Prostate gland (tissue), 2 donors: Measurements from ENCODE around the gene ARFRP1. TPM values are rescaled to one million over a fixed set of nuclear protein-coding genes. Genes with fewer than 3 reads are reported as not detected.

Experiments
- DNase-seq: peaks from one replicate; pipeline ENCODE4 v3.0.0-alpha.2; 2019; ENCODE audit warnings: low spot score
- H3K27ac ChIP-seq, 2 donors: fragments of 200-600 bp; sonication (generic); 2 replicates each; pipeline ENCODE4 v1.5.1; 2017 to 2019
- H3K27me3 ChIP-seq: fragments of 200-600 bp; sonication (generic); replicated peaks from 2 replicates; pipeline ENCODE4 v1.5.1; 2019; ENCODE audit not compliant: insufficient read depth
- H3K36me3 ChIP-seq, 2 donors: fragments of 200-600 bp; sonication (generic); 1 replicate in 1 of 2; 2 replicates in 1 of 2; pipeline versions ENCODE4 v1.5.1 to v1.8.1; 2017 to 2019
- H3K4me1 ChIP-seq: fragments of 200-600 bp; sonication (generic); replicated peaks from 2 replicates; pipeline ENCODE4 v1.5.1; 2019
- H3K4me3 ChIP-seq, 2 donors: fragments of 200-600 bp; sonication (generic); 2 replicates each; pipeline ENCODE4 v1.5.1; 2017 to 2019
- H3K9me3 ChIP-seq: fragments of 200-600 bp; sonication (generic); 2 replicates; pipeline ENCODE4 v1.5.1; 2017
- CTCF ChIP-seq, 4 experiments: fragments of 200-600 bp in 2 of 4; fragments of 450-650 bp in 2 of 4; sonication (generic) in 2 of 4; IDR thresholded peaks; 1 replicate in 3 of 4; 2 replicates in 1 of 4; pipeline ENCODE4 v1.5.1; 2016 to 2019; ENCODE audit warnings: antibody characterized with exemption in 4 of 4, mild to moderate bottlenecking in 2 of 4, moderate library complexity in 2 of 4
- POLR2A ChIP-seq: fragments of 450-650 bp; IDR thresholded peaks from one replicate; pipeline ENCODE4 v1.6.1; 2016; ENCODE audit warnings: antibody characterized with exemption, mild to moderate bottlenecking
- POLR2AphosphoS5 ChIP-seq: sonication (generic); formaldehyde crosslinking; IDR thresholded peaks from one replicate; pipeline ENCODE4 v1.6.1; 2017; ENCODE audit warnings: antibody characterized with exemption
- WGBS: methylation state at CpG from one replicate; pipeline ENCODE4 v1.1.5; 2018; 5-methylcytosine and 5-hydroxymethylcytosine counted together
- intact Hi-C: fragments of 100-400 bp; cut with DNase I; formaldehyde crosslinking; loops from one replicate; pipeline ENCODE4 v1.14.2; 2022
- total RNA-seq, 2 donors: library from RNA; depleted of rRNA; stranded (reverse); fragments of >200 nt; gene quantifications; one replicate each; pipeline ENCODE4 v1.1.0, GENCODE V29; 2016

ARFRP1 gene
- total RNA-seq, 2 donors from 2014 or later = 36.8 to 50.8 TPM

- peaks cover 35% of the 10 kb centered on the region for H3K4me1 ChIP-seq
- H3K27ac ChIP-seq = peak overlapping the region; percentile 96
- H3K9me3 ChIP-seq = no peaks in the 10 kb centered on the region
- 30% methylated on average over 4 of the region's 6 CpGs for WGBS
- intact Hi-C loops = loop anchor here (2.0 to 10.0 kb wide), 2 partner anchors 115 to 223 kb away; partner anchors contain the start of genes GMEB2 and ZNF512B
- no peaks in the 10 kb centered on the region for H3K27me3 ChIP-seq
- DNase-seq = no peak
- no peaks in the 10 kb centered on the region for H3K36me3 ChIP-seq
- peak overlapping the region; percentile 72 to 75 for H3K4me3 ChIP-seq
- no peak for TF ChIP-seq POLR2AphosphoS5
- no peak for TF ChIP-seq CTCF (IDR thresholded peaks at IDR 0.05)
- no peak for TF ChIP-seq POLR2A
These were observed 33.5 kb upstream of the ARFRP1 start for GRCh38 chr20:63741354-63741675.

- peak; percentile 86 for TF ChIP-seq POLR2AphosphoS5
- TF ChIP-seq POLR2A = peak; percentile 71
- TF ChIP-seq CTCF (IDR thresholded peaks at IDR 0.05) = peak in 3 of 4 experiments; percentile 35 to 64 (median 57)
- intact Hi-C loops = loop anchor here (2.0 to 10.0 kb wide), 2 partner anchors 114 to 224 kb away; partner anchors contain the start of genes GMEB2 and ZNF512B
- Histone ChIP-seq H3K27me3 (no peaks in the 10 kb centered on the region), H3K4me1 (peaks cover 35% of the 10 kb centered on the region), H3K36me3 (no peaks in the 10 kb centered on the region), H3K9me3 (no peaks in the 10 kb centered on the region), H3K27ac (peak overlapping the region; percentile 96), H3K4me3 (peak overlapping the region; percentile 72 to 75)
- DNase-seq = peak; percentile 95
- 0% methylated on average over 14 of the region's 29 CpGs for WGBS
These were observed 33.0 kb upstream of the ARFRP1 start for GRCh38 chr20:63740627-63741353.

- 0% methylated on average over 3 of the region's 80 CpGs for WGBS
- no peak for DNase-seq
- Histone ChIP-seq H3K4me3 (peak overlapping the region; percentile 72 to 75), H3K9me3 (no peaks in the 10 kb centered on the region), H3K27ac (peak overlapping the region; percentile 96), H3K36me3 (peaks cover 0 to 2% of the 10 kb centered on the region in 2 donors), H3K4me1 (peaks cover 35% of the 10 kb centered on the region), H3K27me3 (no peaks in the 10 kb centered on the region)
- TF ChIP-seq CTCF (IDR thresholded peaks at IDR 0.05) = no peak
- TF ChIP-seq POLR2A = no peak
- TF ChIP-seq POLR2AphosphoS5 = no peak
- intact Hi-C loops = loop anchor here (2.0 to 10.0 kb wide), 2 partner anchors 113 to 225 kb away; partner anchors contain the start of genes GMEB2 and ZNF512B
These were observed 32.4 kb upstream of the ARFRP1 start for GRCh38 chr20:63740070-63740626.

- WGBS = under 1% methylated on average over 29 of the region's 136 CpGs
- H3K36me3 ChIP-seq = peaks cover 4% of the 10 kb centered on the region in 2 donors
- no peaks in the 10 kb centered on the region for H3K27me3 ChIP-seq
- H3K27ac ChIP-seq = peak within 1 kb of the TSS; percentile 96
- H3K4me3 ChIP-seq = peak within 1 kb of the TSS; percentile 72 to 75
- TF ChIP-seq CTCF (IDR thresholded peaks at IDR 0.05) (peak in 1 of 4 experiments; percentile 7), POLR2A (peak; percentile 27), POLR2AphosphoS5 (no peak)
- DNase-seq = peak; percentile 71
- H3K4me1 ChIP-seq = peaks cover 35% of the 10 kb centered on the region
- intact Hi-C loops = loop anchor here (2.0 to 10.0 kb wide), 4 partner anchors 31 to 225 kb away; partner anchors contain the start of genes GMEB2, RTEL1, ZGPAT and ZNF512B
- no peaks in the 10 kb centered on the region for H3K9me3 ChIP-seq
These were observed 31.6 kb upstream of the ARFRP1 start, which contains the start of gene SLC2A4RG for GRCh38 chr20:63739130-63740069. TSS of gene SLC2A4RG (plus strand) at chr20:63739776. CDS start at chr20:63739913, 137 bp downstream.
